Fibroblast of skin of abdomen (primary cell): ENCODE data around the gene MOB3A.
A peak's percentile ranks its signal among the peaks of the same experiment; 100 is the strongest.

Experiments
- DNase-seq: peaks from one replicate; pipeline ENCODE4 v3.0.0-alpha.2; 2013

Gene MOB3A

DNA sequence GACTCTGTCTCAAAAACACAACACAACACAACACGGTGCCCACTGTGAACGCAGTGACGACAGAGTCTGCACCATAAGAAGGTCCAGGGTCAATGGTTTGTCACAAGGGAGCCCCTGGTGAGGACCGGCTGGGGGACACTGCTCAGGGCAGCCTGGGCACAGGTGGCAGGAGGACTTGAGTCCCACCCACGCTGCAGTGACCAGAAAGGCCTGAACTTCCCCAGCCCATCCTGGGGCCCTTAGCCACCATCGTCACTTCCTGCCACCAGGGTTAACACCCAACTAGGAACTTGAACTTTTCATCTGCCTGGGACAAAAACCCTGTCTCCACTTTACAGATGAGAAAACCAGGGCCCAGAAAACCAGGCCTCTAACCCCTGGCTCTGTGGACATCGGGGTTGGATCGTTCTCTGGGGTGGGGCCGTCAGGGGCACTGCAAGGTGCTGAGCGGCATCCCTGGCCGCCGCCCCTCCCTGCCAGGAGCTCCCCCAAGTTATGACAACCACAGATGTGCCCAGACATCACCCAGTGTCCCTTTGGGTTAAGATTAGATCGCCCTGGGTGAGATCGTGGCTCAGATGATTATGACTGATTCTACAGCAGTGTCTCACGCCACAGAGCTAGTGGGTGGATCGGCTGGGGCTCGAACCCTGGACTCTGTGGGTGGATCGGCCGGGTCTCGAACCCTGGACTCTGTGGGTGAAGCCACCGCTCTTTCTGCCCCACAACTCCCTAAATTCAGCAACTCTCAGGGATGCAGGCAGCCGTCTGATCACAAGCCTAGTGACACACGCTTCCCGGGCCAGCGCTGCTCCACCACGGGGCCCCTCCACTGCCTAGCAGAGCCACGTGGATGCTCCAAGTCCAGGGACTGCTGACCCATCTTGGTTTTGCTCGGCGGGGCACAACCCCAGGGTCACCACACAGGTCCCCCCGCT, 14.0 kb downstream of the MOB3A start:
- no peak for DNase-seq

DNA sequence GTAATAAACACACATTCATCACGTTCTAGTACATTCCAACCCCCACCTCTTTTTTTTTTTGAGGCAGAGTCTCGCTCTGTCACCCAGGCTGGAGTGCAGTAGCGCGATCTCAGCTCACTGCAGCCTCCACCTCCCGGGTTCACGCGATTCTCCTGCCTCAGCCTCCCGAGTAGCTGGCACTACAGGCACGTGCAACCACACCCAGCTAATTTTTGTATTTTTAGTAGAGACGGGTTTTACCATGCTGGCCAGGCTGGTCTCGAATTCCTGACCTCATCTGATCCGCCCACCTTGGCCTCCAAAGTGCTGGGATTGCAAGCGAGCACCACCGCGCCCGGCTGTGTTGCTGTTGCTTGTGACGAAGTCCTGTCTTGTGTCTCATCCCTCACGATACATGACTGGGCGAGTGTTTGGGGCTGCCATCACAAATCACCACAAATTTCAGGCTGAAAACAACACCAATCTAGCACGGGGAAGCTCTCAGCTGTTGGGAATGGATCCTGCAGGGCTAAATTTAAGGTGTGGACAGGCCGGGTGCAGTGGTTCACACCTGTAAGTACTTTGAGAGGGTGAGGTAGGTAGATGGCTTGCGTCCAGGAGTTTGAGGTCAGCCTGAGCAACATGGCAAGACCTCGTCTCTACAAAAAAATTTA, 15.7 kb downstream of the MOB3A start:
- no peak for DNase-seq

DNA sequence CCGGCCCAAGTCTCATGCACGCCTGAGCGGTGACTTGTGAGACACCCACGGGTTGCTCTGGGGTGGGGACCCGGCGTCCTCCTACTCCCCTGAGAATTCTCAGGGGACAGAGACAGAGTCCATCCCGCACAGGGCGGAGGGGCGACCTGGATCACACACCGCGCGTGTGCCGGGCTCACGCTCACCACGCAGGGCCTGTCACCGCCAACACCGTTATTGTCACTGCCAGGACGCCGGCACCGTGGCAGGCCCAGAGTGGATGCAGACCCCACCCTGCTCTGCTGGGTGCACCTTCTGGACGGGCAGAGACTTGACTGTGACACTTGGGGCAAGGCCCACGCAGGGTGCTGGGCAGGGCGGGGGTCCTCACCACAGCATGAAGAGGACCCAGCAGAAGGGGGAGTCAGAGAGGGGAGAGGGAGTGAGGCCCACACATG, 16.2 kb downstream of the MOB3A start:
- DNase-seq, result no peak

DNA sequence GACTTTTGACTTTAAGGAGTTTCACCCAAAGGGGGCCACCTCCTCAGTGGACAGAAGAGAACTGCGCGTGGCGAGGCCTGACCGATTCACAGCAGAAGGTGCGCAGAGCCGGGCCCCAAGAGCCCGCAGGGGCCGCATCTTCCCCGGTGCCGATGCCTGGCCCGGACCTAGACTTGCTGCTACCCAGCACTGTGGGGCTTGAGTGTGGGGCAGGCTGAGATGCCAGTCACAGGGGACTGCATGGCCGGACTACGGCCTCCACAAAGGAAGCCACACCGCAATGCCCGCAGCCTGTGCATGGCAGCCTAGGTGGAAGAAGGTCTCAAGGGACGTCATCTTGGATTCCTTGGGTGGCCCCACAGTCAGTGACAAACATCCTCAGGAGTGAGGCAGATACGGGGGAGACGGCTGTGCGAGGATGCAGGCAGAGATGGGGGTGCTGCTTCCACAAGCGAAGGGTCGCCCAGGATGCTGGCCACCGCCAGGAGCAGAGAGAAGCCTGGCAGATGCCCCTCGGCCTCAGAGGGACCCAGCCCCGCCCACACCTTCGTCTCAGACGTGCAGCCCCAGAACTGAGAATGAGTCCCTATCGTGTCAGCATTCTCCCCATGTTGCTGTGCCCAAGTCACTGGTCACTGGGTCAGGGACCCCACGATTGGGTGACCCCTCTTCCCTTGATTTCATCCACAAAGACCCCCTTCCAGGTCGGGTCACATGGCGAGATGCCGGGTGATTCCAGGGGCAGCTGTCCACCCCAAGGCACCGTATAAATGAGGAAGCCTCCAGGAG, 16.9 kb downstream of the MOB3A start:
- no peak for DNase-seq

DNA sequence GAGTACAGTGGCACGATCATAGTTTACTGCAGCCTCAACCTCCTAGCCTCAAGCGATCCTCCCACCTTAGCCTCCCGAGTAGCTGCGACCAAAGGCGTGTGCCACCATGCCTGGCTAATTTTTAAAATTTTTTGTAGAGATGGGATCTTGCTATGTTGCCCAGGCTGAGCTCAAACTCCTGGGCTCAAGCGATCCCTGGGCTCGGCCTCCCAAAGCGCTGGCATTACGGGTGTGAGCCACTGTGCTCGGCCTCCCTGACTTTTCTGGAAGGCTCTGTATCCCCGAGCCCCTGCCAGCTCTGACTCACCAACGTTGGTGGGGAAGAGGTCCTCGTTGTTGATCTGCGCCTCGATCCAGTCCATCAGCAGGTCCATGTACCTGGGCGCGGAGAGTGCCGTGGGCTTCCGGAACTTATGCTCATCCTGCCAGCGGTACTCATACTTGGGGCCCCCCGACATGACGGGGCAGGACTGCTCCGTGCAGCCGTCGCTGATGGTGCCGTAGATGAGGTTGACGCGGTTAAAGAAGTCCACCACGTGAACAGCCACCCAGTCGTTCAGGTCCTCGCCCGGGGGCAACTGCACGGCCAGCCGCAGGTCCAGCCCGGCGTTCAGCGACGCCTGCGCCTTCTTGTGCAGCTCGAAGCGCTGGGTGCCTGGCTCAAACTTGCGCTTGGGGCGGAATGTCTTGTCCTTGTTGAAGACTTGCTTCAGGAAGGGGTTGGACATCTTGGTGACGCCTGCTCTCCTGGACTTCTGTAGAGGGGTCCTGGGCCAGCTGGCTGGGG, 18.1 kb downstream of the MOB3A start:
- no peak for DNase-seq

DNA sequence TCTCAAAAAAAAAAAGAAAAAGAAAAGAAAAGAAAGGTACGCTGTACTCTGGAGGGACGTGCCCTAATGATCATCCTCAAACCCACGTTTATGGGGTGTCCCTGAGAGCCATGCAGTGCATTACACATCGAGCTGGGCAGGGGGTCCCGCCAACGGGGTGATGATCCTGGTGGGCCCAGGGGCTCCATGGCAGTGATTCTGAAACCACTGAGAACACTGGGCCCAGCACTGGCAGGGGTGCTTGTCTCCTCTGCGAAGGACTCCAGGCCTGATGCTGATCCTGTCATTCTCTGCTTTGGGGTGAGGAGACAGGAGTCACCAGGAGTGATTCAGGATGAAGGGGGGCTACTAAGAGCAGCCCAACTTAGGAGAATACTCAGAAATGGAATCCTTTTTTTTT, 18.7 kb downstream of the MOB3A start:
- DNase-seq, result no peak

DNA sequence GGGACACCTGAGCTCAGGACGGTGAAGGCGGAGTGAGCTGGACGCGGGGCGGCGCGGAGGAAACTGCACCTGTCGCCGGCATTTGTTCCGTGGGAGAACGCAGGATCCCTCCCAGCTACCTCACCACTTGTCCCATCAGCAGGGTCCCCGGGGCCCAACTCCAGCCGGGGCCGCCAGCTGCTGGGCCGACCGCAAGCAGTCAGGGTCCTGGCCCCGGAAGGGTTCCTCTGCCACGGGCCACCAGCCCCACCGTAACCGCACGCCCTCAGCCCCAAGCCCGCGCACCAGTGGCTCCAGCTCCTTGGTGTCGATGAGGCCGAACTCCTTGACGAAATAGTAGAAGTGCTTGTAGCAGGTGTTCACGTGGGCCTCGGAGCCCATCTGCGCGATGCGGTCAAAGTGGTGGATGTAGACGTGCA, 19.6 kb downstream of the MOB3A start:
- DNase-seq, result no peak

DNA sequence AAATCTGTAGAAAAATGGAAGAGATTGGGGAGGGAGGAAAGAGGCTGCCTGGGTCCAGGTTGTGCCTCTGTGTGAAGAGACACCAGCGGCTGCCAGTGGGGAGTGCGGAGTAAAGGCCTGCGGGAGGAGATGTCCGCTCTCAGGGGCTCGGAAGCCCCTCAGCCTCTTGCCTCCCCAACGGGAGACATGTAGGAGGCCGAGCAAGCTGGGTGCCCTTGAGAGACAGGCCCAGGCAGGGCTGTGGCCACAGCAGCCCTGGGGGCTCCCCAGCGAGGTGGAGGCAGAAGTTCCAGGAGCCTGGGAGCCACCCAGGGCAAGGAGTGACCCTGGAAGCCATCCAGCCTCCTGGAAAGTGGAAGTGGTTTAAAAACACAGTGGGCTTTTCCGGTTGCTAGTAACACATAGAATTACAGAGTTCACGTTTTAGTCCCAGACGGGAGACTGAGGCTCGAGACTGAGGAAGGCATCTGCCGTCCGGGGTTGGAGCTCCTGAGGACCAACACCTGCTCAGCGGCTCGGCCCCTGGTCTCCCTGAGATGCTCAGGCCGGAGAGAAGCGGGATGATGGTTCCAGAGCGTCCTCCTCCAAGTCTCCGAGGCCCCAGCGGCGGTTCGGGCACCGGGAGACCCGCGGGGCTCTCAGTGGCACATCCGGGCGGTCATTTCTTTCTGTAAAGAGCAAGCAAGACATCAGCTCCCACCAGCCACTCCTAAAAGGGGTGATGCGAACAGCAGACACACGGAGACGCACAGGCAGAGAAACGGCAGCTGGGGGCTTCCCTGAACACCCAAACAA, 23.2 kb downstream of the MOB3A start:
- no peak for DNase-seq

DNA sequence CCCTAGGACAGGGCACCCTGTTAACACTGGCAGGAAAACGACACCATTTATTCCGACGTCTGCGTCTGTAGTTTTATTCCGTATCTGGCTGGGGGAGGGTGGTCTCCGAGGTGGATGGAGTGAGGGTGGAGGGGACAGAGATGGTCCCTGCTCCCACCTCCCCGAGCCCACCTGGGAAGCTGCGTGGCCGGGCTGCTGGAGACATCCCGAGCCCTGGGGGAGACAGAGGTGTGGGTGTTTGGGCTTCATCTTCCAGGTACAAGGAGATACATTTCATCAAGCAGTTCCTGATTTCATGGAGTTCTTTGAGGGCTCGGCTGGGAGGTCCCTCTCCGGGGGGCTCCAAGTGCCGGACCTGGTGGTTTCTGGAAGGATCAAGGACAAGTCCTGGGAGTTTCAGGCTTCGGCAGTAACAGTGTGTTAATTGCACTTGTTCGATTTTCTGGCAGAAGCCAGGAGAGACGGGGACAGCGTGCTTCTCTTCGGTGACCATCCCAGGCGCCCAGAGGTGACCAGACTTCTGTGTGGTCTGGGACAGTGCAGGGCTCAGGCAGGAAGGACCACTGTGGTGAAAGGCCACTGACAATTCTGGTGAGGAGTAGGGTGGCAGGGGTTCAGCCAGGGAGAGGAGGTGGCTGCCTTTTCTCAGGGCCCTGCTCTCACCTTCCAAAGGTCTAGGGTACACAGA, 25.0 kb downstream of the MOB3A start:
- DNase-seq, result no peak

DNA sequence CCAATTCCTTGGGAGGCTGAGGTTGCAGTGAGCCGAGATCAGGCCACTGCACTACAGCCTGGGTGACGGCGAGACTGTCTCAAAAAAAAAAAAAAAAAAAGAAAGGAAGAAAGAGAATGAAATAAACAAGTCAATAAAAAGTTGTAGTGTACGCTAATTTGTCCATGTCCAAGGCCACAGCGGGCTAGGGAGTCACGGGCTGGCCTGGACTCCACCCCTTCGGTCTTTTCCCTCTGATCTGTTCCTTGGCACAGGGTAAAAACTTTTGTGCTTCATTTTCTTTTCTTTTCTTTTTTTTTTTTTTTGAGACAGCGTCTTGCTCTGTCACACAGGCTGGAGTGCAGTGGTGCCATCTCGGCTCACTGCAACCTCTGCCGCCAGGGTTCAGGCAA, 25.7 kb downstream of the MOB3A start:
- no peak for DNase-seq

DNA sequence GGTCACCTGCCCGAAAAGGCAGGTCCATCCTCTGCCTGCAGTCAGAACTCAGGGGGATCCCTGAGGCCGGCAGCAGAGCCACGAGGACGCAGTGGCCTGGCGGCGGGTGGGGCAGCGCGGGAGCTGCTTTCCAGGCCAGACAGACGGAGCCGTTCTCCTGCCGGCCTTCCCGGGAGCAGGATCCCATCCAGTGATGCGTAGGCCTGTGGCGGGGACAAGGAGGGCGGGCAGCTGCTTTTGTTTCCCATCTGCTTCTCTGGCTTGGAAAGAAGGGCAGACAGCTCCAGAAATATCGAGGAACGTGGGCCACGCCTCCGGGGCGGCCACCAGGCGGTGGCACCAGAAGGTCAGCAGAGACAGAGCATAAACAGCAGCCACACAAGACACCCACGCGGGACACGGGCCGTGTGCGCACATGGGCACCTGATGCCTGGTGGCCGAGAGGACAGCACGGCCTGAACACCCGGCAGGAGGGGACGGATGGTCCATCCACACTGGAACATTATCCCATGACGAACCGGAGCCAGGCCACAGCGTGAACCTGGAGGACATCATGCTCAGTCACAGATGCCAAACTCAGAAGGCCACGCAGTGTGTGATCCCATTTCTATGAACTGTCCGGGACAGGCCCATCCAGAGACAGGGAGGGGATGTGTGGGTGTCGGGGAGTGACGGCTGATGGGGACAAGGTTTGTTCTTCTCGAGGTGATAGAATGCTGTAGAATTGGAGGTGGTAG, 31.2 kb downstream of the MOB3A start:
- no peak for DNase-seq

DNA sequence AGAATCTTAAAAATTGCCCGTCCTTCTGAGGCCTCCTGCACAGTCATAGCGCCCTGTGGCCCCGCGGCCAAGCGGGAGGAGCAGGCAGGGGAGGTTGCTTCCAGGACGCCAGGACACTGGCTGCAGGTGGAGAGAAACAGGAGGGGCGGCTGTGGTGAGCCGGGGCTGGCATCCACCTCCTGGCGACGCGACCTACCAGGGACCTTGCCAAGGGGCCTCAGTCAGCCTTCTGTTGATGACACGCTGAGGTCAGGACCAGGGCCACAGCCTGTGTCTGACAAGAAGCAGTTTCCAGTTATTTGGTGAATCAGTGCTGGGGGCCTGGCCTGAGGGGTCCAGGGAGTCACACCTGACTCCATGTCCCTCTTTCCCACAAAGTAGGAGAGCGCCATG, 31.7 kb downstream of the MOB3A start:
- no peak for DNase-seq

DNA sequence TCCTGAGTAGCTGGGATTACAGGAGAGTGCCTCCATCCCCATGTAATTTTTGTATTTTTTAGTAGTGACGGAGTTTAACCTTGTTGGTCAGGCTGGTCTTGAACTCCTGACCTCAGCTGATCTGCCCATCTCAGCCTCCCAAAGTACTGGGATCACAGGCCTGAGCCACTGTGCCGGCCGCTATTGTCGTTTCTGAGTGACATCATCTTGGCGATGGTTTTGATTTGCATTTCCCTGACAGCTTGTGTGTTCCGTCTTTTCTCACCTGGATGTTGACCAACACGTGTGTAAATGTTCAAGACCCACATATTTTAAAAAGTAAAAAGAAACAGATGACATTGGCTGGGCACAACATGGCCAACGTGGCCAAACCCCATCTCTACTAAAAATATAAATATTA, 32.3 kb downstream of the MOB3A start:
- no peak for DNase-seq

DNA sequence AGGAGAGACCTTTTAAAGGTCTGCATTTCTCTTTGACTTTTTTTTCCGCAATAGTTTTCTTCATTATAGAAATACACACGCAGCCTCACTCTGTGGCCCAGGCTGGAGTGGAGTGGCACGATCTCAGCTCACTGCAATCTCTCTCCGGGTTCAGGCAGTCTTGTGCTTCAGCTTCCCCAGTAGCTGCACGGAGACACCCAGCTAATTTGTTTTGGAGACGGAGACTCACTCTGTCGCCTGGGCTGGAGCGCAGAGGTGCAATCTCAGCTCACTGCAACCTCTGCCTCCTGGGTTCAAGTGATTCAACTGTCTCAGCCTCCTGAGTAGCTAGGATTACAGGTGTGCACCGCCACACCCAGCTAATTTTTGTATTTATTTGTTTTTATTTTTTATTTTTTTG, 33.4 kb downstream of the MOB3A start:
- no peak for DNase-seq

DNA sequence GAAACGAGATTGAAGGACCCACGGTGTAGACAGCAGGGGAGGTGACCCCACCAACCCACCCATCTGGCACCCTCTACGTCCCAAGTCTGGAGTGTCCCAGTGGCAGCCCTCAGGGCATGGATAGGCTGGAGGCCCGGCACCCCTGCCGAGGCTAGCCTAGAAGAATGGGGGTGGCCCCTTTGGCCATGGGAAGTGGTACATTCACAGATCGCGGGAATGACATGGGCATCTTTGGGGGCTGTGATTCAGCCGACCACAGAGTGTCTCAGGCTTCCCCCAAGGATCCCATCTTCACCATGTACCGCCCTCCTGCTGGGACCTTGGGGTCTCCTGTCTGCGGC, 33.8 kb downstream of the MOB3A start:
- no peak for DNase-seq

DNA sequence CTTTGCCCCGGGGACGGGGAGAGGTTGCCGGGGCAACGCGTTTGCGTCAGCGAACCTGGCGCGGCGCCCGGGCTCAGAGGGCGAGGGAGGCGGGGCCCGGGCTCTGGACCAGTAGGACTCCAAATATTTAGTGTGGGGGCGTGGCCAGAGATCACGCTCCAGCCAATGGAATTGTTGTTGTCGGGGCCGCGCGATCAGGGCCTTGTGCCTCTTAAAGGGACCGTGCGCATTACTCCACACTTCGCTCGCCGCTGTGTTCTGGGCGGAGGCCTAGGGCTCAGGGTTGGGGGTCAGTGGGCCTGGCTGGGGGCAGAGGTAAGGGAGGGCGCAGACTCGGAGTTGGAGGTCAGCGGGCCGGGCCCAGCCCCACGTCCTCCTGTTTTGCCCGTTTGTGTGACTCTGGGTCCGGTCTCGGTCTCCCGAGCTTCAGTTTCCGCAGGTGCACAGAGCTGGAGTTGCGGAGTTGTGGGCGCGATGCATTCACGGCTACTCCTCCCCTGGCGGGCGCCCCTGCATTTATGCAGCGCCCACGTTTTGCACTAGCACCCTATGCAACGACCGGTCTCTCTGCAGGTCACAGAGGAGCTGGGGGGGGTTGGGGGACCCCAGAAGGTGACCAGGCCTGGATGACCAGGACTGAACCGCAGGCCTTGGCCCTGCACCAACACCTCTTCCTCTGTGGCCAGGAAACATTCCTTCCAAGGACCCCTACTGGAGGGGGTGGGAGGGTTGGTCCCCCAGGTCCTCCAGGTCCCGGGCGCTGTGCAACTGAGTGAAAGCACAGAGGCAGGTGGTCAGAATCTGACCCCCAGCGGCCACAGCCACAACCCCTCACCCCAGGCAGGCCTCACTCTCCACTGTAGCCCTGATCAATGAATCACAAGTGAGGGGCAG, 34.4 kb downstream of the MOB3A start:
- peak; percentile 98 for DNase-seq

DNA sequence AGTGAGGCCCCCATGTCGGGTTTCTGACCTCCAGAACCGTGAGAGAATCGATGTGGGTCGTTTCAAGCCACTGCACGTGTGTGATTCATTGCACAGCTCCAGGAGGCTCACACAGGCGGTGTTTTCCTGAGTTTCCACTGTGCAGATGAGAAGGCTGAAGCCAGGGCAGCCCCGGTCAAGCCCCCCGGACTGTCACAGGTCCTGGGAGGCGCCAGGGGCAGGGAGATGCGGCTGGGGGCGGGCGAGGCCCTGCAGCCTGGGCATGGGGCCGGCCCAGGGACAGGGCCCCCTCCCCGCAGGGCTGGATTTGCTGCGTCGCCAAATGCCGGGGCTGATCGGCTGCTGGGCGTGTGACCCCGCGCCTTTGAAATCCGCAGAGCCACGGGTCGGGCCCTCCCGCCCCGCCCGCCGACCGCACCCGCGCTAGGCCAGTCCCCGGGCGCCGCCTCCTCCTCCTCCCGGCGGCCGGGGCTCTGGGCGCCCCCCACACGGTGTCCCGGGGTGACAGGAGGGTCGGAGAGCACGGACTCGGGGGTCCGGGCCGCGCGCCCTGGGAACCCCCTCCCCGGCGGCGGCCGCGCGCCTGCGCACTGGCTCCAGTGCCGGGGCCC, 35.1 kb downstream of the MOB3A start:
- peak; percentile 52 for DNase-seq

DNA sequence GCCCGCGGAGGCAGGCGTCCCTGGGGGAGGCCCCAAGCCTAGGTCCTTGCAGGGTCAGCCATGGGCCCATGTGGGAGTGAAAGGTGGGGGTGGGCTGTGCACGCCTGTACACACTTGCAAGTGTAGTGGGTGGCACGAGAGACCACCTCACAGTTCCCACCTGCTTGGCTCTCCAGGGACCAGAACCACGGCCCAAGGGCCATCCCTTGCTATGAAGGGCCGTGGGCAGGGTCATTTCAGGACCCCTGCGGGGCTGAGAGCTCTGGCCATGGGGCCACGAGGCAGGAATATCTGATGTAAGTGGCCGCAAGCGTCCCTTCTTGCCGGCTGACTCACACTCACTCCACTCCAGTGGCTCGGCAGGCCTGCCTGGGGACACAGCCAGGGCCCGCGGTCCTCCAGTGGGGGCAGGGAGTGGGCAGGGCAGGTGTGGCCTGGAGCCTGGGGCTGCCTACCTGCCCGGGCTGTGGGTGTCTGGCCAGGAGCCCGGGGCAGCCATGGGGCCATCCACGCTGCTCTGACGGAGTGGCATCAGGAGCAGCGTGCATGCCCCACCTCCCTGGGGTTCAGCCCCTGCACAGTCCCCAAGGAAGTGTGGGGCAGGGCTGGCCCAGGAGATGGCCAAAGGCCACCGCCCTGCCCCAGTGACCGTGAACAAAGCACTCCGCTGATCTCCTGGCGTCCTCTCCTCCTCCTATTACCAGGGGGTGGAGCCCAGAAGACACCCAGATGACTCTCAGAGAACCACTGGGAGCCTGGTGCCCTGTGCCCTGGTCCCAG, 36.5 kb downstream of the MOB3A start:
- peak; percentile 68 for DNase-seq
